Measurements from ENCODE around the gene TNFRSF8.
"Not testable (repeated sequence)": the region's sequence is repeated elsewhere in the genome, so short reads cannot be mapped to it uniquely, and the experiment has no call there.

Gene TNFRSF8
- total RNA-seq, result 0 to 2.4 (median 0.31) reads per million in 4 donors

- peak in 2 of 5 donors; percentile 13 to 63 for DNase-seq
Measured at GRCh38 chr1:12063141-12064072, at the start of gene TNFRSF8. Gene TNFRSF8, plus strand, starts transcription at chr1:12063303. Its CDS starts 296 bp downstream, at chr1:12063599.

GRCh38 chr1:12014141-12014991 is 48.7 kb upstream of the TNFRSF8 start:
- DNase-seq, result peak in 1 of 5 donors; percentile 53

GRCh38 chr1:12015001-12015491 is 48.1 kb upstream of the TNFRSF8 start:
- no peak for DNase-seq

- no peak for DNase-seq
Measured at GRCh38 chr1:12015499-12015898, 47.6 kb upstream of the TNFRSF8 start.

GRCh38 chr1:12016182-12016581 is 46.9 kb upstream of the TNFRSF8 start:
- DNase-seq, result no peak

GRCh38 chr1:12019858-12020509 is 43.1 kb upstream of the TNFRSF8 start:
- no peak for DNase-seq

- no peak for DNase-seq
Measured at GRCh38 chr1:12021616-12022015, 41.5 kb upstream of the TNFRSF8 start.

- DNase-seq, result no peak
Measured at GRCh38 chr1:12022036-12022435, 41.1 kb upstream of the TNFRSF8 start.

- no peak for DNase-seq
Measured at GRCh38 chr1:12026586-12026985, 36.5 kb upstream of the TNFRSF8 start.

- DNase-seq, result no peak
Measured at GRCh38 chr1:12028248-12028647, 34.9 kb upstream of the TNFRSF8 start.

GRCh38 chr1:12028957-12029511 is 34.1 kb upstream of the TNFRSF8 start:
- DNase-seq, result no peak

- DNase-seq, result no peak
Measured at GRCh38 chr1:12029720-12030339, 33.3 kb upstream of the TNFRSF8 start.

- no peak for DNase-seq
Measured at GRCh38 chr1:12031039-12031980, 31.8 kb upstream of the TNFRSF8 start.

GRCh38 chr1:12032161-12032621 is 30.9 kb upstream of the TNFRSF8 start:
- no peak for DNase-seq

- DNase-seq, result not testable (repeated sequence)
Measured at GRCh38 chr1:12033441-12033840, 29.7 kb upstream of the TNFRSF8 start.

GRCh38 chr1:12034381-12034801 is 28.7 kb upstream of the TNFRSF8 start:
- DNase-seq, result no peak

- no peak for DNase-seq
Measured at GRCh38 chr1:12035312-12035711, 27.8 kb upstream of the TNFRSF8 start.

GRCh38 chr1:12037486-12038355 is 25.4 kb upstream of the TNFRSF8 start:
- no peak for DNase-seq

- no peak for DNase-seq
Measured at GRCh38 chr1:12038356-12039163, 24.5 kb upstream of the TNFRSF8 start.
